Measurements from ENCODE around the gene HTD2.

GRCh38 chr3:58293516-58293915 is 12.8 kb upstream of the HTD2 start:
- TF ChIP-seq, protein P1, sequence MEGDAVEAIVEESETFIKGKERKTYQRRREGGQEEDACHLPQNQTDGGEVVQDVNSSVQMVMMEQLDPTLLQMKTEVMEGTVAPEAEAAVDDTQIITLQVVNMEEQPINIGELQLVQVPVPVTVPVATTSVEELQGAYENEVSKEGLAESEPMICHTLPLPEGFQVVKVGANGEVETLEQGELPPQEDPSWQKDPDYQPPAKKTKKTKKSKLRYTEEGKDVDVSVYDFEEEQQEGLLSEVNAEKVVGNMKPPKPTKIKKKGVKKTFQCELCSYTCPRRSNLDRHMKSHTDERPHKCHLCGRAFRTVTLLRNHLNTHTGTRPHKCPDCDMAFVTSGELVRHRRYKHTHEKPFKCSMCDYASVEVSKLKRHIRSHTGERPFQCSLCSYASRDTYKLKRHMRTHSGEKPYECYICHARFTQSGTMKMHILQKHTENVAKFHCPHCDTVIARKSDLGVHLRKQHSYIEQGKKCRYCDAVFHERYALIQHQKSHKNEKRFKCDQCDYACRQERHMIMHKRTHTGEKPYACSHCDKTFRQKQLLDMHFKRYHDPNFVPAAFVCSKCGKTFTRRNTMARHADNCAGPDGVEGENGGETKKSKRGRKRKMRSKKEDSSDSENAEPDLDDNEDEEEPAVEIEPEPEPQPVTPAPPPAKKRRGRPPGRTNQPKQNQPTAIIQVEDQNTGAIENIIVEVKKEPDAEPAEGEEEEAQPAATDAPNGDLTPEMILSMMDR (IDR thresholded peaks at IDR 0.05) = no peak
- TF ChIP-seq ZFX (IDR thresholded peaks at IDR 0.05; ENCODE audit: borderline replicate concordance) = no peak

All from 22Rv1 (cell line).